ENCODE results near the gene SLU7.

GRCh38 chr5:160366230-160366629 is 52.7 kb downstream of the SLU7 start:
- no peak for TF ChIP-seq CTCF (IDR thresholded peaks at IDR 0.05)
- TF ChIP-seq POLR2A (IDR thresholded peaks at IDR 0.05), result no peak
